ENCODE results near the gene ATP13A4. TPM values are rescaled to one million over a fixed set of nuclear protein-coding genes. Genes with fewer than 3 reads are reported as not detected.
A peak's percentile ranks its signal among the peaks of the same experiment; 100 is the strongest.

ATP13A4 gene
- total RNA-seq = 1.9 to 2.0 TPM (median 2.0 TPM) in 3 replicates

- Mint-ChIP-seq H3K27me3 (ENCODE audit: low read depth) (no peaks in the 10 kb centered on the region), H3K27ac (peak within 1 kb of the TSS; percentile 55), H3K4me1 (peaks cover 28% of the 10 kb centered on the region), H3K36me3 (no peaks in the 10 kb centered on the region), H3K9me3 (no peaks in the 10 kb centered on the region), H3K4me3 (peak within 1 kb of the TSS; percentile 22)
- DNase-seq (ENCODE audit: low spot score in 2 of 2, unreplicated experiment in 2 of 2) = no peak
- TF ChIP-seq CTCF (IDR thresholded peaks at IDR 0.05; ENCODE audit: unreplicated experiment) = no peak
Measured at GRCh38 chr3:193554811-193555210, at the start of gene ATP13A4. TSS of gene ATP13A4 (minus strand) at chr3:193554895. CDS start at chr3:193554799, 96 bp downstream.

GRCh38 chr3:193599393-193599792, 44.7 kb upstream of the ATP13A4 start:
- H3K9me3 Mint-ChIP-seq = no peaks in the 10 kb centered on the region
- DNase-seq (ENCODE audit: low spot score in 2 of 2, unreplicated experiment in 2 of 2) = no peak
- TF ChIP-seq CTCF (IDR thresholded peaks at IDR 0.05; ENCODE audit: unreplicated experiment) = no peak

GRCh38 chr3:193598202-193598601, 43.5 kb upstream of the ATP13A4 start:
- Mint-ChIP-seq H3K4me3 (no peak overlapping the region), H3K36me3 (peaks cover 15% of the 10 kb centered on the region), H3K4me1 (peaks cover 19% of the 10 kb centered on the region), H3K27ac (no peak overlapping the region), H3K9me3 (no peaks in the 10 kb centered on the region), H3K27me3 (ENCODE audit: low read depth) (no peaks in the 10 kb centered on the region)
- DNase-seq (ENCODE audit: low spot score in 2 of 2, unreplicated experiment in 2 of 2) = no peak
- TF ChIP-seq CTCF (IDR thresholded peaks at IDR 0.05; ENCODE audit: unreplicated experiment) = no peak

More at GRCh38 chr3:193599393-193599792, 44.7 kb upstream of the ATP13A4 start:
- Mint-ChIP-seq H3K4me3 (no peak overlapping the region), H3K27ac (no peak overlapping the region), H3K36me3 (peaks cover 15% of the 10 kb centered on the region), H3K27me3 (ENCODE audit: low read depth) (no peaks in the 10 kb centered on the region), H3K4me1 (peaks cover 12% of the 10 kb centered on the region)

GRCh38 chr3:193595939-193596487, 41.3 kb upstream of the ATP13A4 start:
- peaks cover 11% of the 10 kb centered on the region for H3K36me3 Mint-ChIP-seq
- H3K27ac Mint-ChIP-seq = no peak overlapping the region
- no peaks in the 10 kb centered on the region for H3K27me3 Mint-ChIP-seq (ENCODE audit: low read depth)
- H3K4me1 Mint-ChIP-seq = peaks cover 27% of the 10 kb centered on the region
- no peak overlapping the region for H3K4me3 Mint-ChIP-seq
- H3K9me3 Mint-ChIP-seq = no peaks in the 10 kb centered on the region
- TF ChIP-seq CTCF (IDR thresholded peaks at IDR 0.05; ENCODE audit: unreplicated experiment) = no peak
- DNase-seq (ENCODE audit: low spot score in 2 of 2, unreplicated experiment in 2 of 2) = no peak

GRCh38 chr3:193594946-193595689, 40.4 kb upstream of the ATP13A4 start:
- TF ChIP-seq CTCF (IDR thresholded peaks at IDR 0.05; ENCODE audit: unreplicated experiment) = no peak
- H3K27me3 Mint-ChIP-seq (ENCODE audit: low read depth) = no peaks in the 10 kb centered on the region
- DNase-seq (ENCODE audit: low spot score in 2 of 2, unreplicated experiment in 2 of 2) = no peak
- H3K36me3 Mint-ChIP-seq = peaks cover 11% of the 10 kb centered on the region
- no peaks in the 10 kb centered on the region for H3K9me3 Mint-ChIP-seq
- peaks cover 30% of the 10 kb centered on the region for H3K4me1 Mint-ChIP-seq
- peak overlapping the region; percentile 28 for H3K27ac Mint-ChIP-seq
- H3K4me3 Mint-ChIP-seq = peak overlapping the region; percentile 85
